ENCODE data around the gene OTUB2.

The OTUB2 gene

DNA sequence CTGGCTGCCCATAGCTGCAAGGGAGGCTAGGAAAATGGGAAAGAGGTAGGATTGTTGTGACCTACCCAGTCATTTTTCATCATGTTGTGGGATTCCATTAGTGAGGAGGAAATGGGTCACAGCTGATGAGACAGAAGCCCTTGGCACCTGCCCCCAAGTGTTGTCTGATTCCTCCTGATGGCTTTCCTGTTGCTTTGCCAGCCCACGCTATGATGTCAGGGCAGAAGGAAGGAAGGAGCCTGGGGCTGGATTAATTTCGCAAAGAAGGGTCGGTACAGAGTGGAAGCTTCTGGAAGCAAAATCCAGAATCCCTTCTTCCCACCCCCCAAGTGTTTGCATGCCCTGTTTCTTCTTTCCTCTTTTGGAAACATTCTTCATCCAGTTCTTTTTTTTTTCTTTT lies 8.7 kb downstream of the OTUB2 start:
- H3K9me2 ChIP-seq (ENCODE audit: low read depth, low read length) = no peaks in the 10 kb centered on the region

DNA sequence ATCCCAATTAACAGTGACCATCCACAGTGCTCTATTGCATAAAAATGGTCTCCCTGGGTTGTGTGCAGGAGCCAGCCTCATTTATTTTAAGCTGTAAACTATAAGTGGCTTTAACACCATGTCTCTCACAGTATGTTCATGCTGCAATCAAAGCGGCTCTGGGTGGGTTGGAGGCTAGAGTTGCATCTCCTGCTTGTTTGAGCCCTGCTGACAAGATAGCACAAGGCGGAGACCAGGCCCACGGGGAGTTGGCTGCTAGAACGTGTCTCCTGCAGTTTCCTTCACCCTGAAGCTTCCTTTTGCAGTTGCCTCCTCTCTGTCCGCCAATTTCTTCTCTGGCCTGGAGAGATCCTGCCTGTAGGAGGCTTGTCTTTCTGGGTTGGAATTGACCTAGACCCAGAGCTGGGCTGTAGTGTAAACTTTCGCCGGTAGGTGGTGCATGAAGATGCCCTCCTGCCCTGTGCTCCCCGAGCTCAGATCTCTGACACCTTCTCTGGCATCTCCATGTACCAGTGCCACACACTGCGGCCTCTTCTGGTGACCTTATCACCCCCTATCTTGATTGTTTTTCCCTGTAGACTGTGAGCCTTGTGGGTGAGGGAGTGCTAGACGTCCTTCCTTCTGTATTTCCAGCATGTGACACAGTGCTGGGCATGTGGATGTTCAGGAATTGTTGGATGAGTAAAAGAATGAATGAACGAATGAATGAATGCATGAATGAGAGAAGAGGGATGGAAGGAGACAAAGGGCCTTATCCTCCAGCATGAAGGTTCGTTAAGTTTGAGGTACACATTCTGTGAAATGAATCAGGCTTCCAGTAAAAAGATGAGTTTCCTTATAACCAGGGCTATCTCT lies 10.4 kb downstream of the OTUB2 start:
- H3F3A ChIP-seq (ENCODE audit: insufficient read depth, low read length) = no peaks in the 10 kb centered on the region
- H2AFZ ChIP-seq (ENCODE audit: low read length) = no peak overlapping the region
- H3K9me2 ChIP-seq (ENCODE audit: low read depth, low read length) = no peaks in the 10 kb centered on the region
- H3K4me3 ChIP-seq (ENCODE audit: low read depth, low read length, poor library complexity, severe bottlenecking) = no peak overlapping the region
- no peaks in the 10 kb centered on the region for H3K4me1 ChIP-seq (ENCODE audit: insufficient read depth, low read length, severe bottlenecking)
- no peaks in the 10 kb centered on the region for H3K27me3 ChIP-seq (ENCODE audit: insufficient read depth, low read length)
- no peaks in the 10 kb centered on the region for H4K20me1 ChIP-seq (ENCODE audit: insufficient read depth, low read length)
- no peaks in the 10 kb centered on the region for H3K79me2 ChIP-seq (ENCODE audit: insufficient read depth, low read length)
- peak; percentile 92 for TF ChIP-seq CTCF (IDR thresholded peaks at IDR 0.05; ENCODE audit: low read length)
- TF ChIP-seq EZH2 (IDR thresholded peaks at IDR 0.05; ENCODE audit: borderline replicate concordance, low read length) = no peak
- H3K9me3 ChIP-seq (ENCODE audit: low read length) = no peaks in the 10 kb centered on the region
- H3K36me3 ChIP-seq (ENCODE audit: insufficient read depth, low read length) = no peaks in the 10 kb centered on the region
- H3K27ac ChIP-seq (ENCODE audit: low read depth, low read length, poor library complexity, severe bottlenecking) = no peak overlapping the region
- no peak overlapping the region for H3K9ac ChIP-seq (ENCODE audit: low read length)
- no peak overlapping the region for H3K4me2 ChIP-seq (ENCODE audit: low read length)

More for the DNA sequence above, 8.7 kb downstream of the OTUB2 start:
- Histone ChIP-seq H3K27ac (ENCODE audit: low read depth, low read length, poor library complexity, severe bottlenecking) (no peak overlapping the region), H3K36me3 (ENCODE audit: insufficient read depth, low read length) (no peaks in the 10 kb centered on the region), H3K4me3 (ENCODE audit: low read depth, low read length, poor library complexity, severe bottlenecking) (no peak overlapping the region), H2AFZ (ENCODE audit: low read length) (no peak overlapping the region), H3F3A (ENCODE audit: insufficient read depth, low read length) (no peaks in the 10 kb centered on the region), H3K79me2 (ENCODE audit: insufficient read depth, low read length) (no peaks in the 10 kb centered on the region), H3K9ac (ENCODE audit: low read length) (no peak overlapping the region), H3K9me3 (ENCODE audit: low read length) (no peaks in the 10 kb centered on the region), H3K27me3 (ENCODE audit: insufficient read depth, low read length) (no peaks in the 10 kb centered on the region), H3K4me2 (ENCODE audit: low read length) (no peak overlapping the region), H3K4me1 (ENCODE audit: insufficient read depth, low read length, severe bottlenecking) (no peaks in the 10 kb centered on the region), H4K20me1 (ENCODE audit: insufficient read depth, low read length) (no peaks in the 10 kb centered on the region)
- no peak for TF ChIP-seq CTCF (IDR thresholded peaks at IDR 0.05; ENCODE audit: low read length)
- no peak for TF ChIP-seq EZH2 (IDR thresholded peaks at IDR 0.05; ENCODE audit: borderline replicate concordance, low read length)

- Histone ChIP-seq H3K36me3 (ENCODE audit: insufficient read depth, low read length) (no peaks in the 10 kb centered on the region), H4K20me1 (ENCODE audit: insufficient read depth, low read length) (no peaks in the 10 kb centered on the region), H2AFZ (ENCODE audit: low read length) (no peak overlapping the region), H3K4me2 (ENCODE audit: low read length) (no peak overlapping the region), H3K4me1 (ENCODE audit: insufficient read depth, low read length, severe bottlenecking) (no peaks in the 10 kb centered on the region), H3F3A (ENCODE audit: insufficient read depth, low read length) (no peaks in the 10 kb centered on the region), H3K9me2 (ENCODE audit: low read depth, low read length) (no peaks in the 10 kb centered on the region), H3K27me3 (ENCODE audit: insufficient read depth, low read length) (no peaks in the 10 kb centered on the region), H3K9me3 (ENCODE audit: low read length) (no peaks in the 10 kb centered on the region), H3K79me2 (ENCODE audit: insufficient read depth, low read length) (no peaks in the 10 kb centered on the region), H3K27ac (ENCODE audit: low read depth, low read length, poor library complexity, severe bottlenecking) (no peak overlapping the region), H3K4me3 (ENCODE audit: low read depth, low read length, poor library complexity, severe bottlenecking) (no peak overlapping the region), H3K9ac (ENCODE audit: low read length) (no peak overlapping the region)
- TF ChIP-seq CTCF (IDR thresholded peaks at IDR 0.05; ENCODE audit: low read length) = no peak
- no peak for TF ChIP-seq EZH2 (IDR thresholded peaks at IDR 0.05; ENCODE audit: borderline replicate concordance, low read length)
These were observed 11.8 kb downstream of the OTUB2 start for GRCh38 chr14:94037954-94038353.
